Measurements from ENCODE around the gene LRRC37B. TPM values are rescaled to one million over a fixed set of nuclear protein-coding genes. Genes with fewer than 3 reads are reported as not detected.
"Not testable (repeated sequence)": the region's sequence is repeated elsewhere in the genome, so short reads cannot be mapped to it uniquely, and the experiment has no call there.

LRRC37B gene
- total and polyA plus RNA-seq, 12 donors, result 3.1 to 11.9 (median 3.8) TPM

- no peak for ATAC-seq
- Histone ChIP-seq H3K4me3 (no peak overlapping the region), H3K36me3 (peaks cover 0 to 60% (median 0%) of the 10 kb centered on the region in 9 donors)
Measured at GRCh38 chr17:32021615-32021955, 14.4 kb downstream of the LRRC37B start.

DNA sequence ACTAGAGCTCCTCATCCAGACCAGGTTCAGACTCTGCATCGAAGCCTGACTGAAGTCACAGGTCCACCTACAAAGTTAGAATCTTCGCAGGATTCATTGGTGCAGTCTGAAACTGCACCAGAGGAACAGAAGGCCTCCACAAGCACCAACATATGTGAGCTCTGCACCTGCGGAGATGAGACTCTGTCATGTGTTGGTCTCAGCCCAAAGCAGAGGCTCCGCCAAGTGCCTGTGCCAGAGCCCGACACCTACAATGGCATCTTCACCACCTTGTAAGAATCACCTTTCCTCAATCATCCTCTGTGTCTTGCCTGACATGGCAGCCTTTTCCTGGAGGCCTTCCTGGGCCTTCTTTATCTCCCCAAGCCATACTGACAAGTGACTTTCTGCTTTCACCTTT is 15.4 kb downstream of the LRRC37B start:
- H3K4me3 ChIP-seq; DNase-seq; H3K27ac ChIP-seq; H3K4me1 ChIP-seq; H3K9me3 ChIP-seq; intact Hi-C loops (cut with DNase I); H3K27me3 ChIP-seq; ATAC-seq: not testable (repeated sequence)
- WGBS, 2 donors, result 94 to 100% methylated on average over 4 to 5 of the region's 5 CpGs
- peaks cover 0 to 56% (median 0%) of the 10 kb centered on the region in 9 donors for H3K36me3 ChIP-seq

More at GRCh38 chr17:32021615-32021955, 14.4 kb downstream of the LRRC37B start:
- Histone ChIP-seq H3K9me3 (no peaks in the 10 kb centered on the region), H3K4me1 (peaks cover 0 to 9% (median 0%) of the 10 kb centered on the region in 9 donors), H3K27ac (no peak overlapping the region), H3K27me3 (no peaks in the 10 kb centered on the region)
- TF ChIP-seq CTCF (IDR thresholded peaks at IDR 0.05), result no peak
- WGBS, 2 donors, result 84 to 90% methylated on average over 7 of the region's 7 CpGs
- DNase-seq, result no peak
- intact Hi-C loops (cut with DNase I), result no loop called here

DNA sequence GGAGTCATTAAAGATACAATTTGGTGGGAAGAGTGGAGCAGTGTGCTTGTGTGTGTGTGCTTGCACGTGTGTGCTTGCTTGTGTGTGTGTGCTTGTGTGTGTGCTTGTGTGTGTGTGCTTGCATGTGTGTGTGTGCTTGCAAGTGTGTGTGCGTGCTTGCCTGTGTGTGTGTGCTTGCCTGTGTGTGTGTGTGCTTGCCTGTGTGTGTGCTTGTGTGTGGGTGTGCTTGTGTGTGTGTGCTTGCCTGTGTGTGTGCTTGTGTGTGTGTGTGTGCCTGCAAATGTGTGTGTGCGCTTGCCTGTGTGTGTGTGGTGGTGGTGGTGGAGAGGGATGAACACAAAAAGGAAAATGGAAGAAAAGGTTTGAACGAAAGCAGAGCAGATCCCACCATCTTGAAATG is 20.1 kb downstream of the LRRC37B start:
- H3K4me1 ChIP-seq; H3K4me3 ChIP-seq; H3K9me3 ChIP-seq; H3K27me3 ChIP-seq; DNase-seq; H3K27ac ChIP-seq; intact Hi-C loops (cut with DNase I); ATAC-seq: not testable (repeated sequence)
- 95 to 97% methylated on average over 4 of the region's 4 CpGs for WGBS, 2 donors
- peaks cover 0 to 30% (median 0%) of the 10 kb centered on the region in 9 donors for H3K36me3 ChIP-seq

DNA sequence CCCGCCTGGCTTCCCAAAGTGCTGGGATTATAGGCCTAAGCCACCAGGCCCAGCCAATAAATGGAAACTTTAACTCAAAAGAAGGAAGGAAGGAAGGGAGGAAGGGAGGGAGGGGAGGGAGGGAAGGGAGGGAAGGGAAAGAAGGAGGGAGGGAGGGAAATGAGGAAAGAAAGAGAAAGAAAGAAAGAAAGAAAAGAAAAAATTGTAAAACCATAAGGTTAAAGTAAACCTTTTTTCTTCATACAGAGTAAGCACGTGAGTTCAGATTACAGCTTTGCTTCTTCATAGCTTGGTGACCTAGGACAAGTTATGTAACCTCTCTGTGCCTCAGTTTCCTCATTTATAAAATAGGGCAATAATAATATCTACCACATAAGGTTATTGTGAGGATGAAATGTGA is 26.0 kb downstream of the LRRC37B start:
- 97 to 100% methylated on average over 2 of the region's 2 CpGs for WGBS, 2 donors
- Histone ChIP-seq H3K9me3 (no peaks in the 10 kb centered on the region), H3K27me3 (no peaks in the 10 kb centered on the region), H3K4me1 (no peaks in the 10 kb centered on the region), H3K4me3 (no peak overlapping the region), H3K27ac (no peak overlapping the region), H3K36me3 (peaks cover 0 to 56% (median 17%) of the 10 kb centered on the region in 9 donors)
- ATAC-seq (no peak), DNase-seq (no peak)
- intact Hi-C loops (cut with DNase I), result no loop called here
- no peak for TF ChIP-seq CTCF (IDR thresholded peaks at IDR 0.05)

DNA sequence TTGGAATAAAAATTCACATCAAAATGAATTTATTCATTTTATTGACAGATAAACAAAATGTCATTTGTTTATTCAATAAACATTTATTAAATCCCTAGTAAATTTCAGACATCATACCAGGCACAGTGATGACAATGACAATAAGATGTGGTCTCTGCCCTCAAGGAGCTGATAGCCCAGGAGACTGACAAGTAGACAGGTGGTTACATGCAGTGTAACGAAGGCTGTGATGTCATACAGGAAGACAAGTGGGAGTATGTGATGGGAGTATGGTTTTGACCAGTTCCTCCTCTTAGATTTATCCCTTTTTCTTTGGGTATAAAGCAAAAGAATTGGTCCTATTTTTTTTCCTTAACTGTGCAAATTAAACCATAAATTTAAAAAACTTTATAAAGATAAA is 26.6 kb downstream of the LRRC37B start:
- WGBS, 2 donors, result 80 to 83% methylated on average over 1 of the region's 1 CpG
- intact Hi-C loops (cut with DNase I); DNase-seq; H3K4me1 ChIP-seq; H3K9me3 ChIP-seq; H3K27me3 ChIP-seq; ATAC-seq; H3K27ac ChIP-seq; H3K4me3 ChIP-seq: not testable (repeated sequence)
- peaks cover 0 to 61% (median 22%) of the 10 kb centered on the region in 9 donors for H3K36me3 ChIP-seq

- H3K4me1 ChIP-seq; H3K27ac ChIP-seq; DNase-seq; H3K27me3 ChIP-seq; ATAC-seq; H3K4me3 ChIP-seq; H3K9me3 ChIP-seq; intact Hi-C loops (cut with DNase I): not testable (repeated sequence)
- peaks cover 0 to 59% (median 29%) of the 10 kb centered on the region in 9 donors for H3K36me3 ChIP-seq
- 93 to 95% methylated on average over 17 of the region's 17 CpGs for WGBS, 2 donors
Measured at GRCh38 chr17:32040246-32040645, 33.1 kb downstream of the LRRC37B start.

DNA sequence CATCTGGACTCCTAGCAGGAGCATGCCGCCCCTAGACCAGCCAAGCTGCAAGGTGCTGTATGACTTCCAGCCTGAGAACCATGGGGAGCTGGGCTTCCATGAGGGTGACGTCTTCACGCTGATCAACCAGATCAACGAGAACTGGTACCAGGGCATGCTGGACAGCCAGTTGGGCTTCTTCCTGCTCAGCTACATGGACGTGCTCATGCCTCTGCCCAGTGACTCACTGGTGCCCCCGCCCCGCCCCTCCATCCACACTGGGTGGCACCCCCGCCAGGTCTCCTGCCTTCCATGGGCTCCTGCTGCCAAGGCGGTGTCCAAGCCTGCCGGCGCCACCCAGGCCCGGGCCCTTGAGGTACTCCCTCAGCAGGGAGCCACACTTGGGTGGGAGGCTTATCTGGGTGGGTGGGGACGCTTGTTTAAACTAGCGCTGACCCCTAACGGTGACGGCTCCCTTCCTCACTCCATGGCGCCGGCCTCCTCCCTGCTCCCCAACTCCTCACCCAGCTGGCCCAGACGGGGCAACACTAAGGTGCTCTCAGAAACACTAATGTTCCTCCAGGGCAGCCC is 34.2 kb downstream of the LRRC37B start:
- H3K27ac ChIP-seq; DNase-seq; H3K4me3 ChIP-seq; H3K9me3 ChIP-seq; intact Hi-C loops (cut with DNase I); H3K27me3 ChIP-seq; H3K4me1 ChIP-seq: not testable (repeated sequence)
- H3K36me3 ChIP-seq, result peaks cover 0 to 51% (median 21%) of the 10 kb centered on the region in 9 donors
- 97 to 98% methylated on average over 18 to 19 of the region's 19 CpGs for WGBS, 2 donors
- peak in 1 of 8 donors; percentile 41 for ATAC-seq

DNA sequence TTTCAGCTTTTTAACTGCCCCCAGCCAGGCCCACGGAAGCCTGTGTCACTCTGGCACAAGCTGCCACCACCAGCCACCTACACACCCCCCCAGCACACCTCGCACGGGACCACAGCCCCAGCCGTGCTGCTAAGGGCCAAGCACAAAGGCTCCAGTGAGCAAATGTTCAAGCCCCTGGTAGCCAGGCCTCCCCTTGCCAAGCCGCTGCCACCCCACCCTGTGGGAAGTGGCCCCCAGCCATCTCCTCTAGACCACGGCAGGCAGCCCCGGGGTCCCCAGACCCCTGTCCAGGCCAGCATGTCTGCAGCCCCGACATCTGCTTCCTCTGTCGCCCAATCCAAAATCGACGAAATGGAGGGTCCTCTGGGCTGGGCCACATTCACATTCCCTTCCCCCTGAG is 35.1 kb downstream of the LRRC37B start:
- H3K9me3 ChIP-seq; H3K4me1 ChIP-seq; H3K27ac ChIP-seq; H3K4me3 ChIP-seq; ATAC-seq; H3K27me3 ChIP-seq; DNase-seq; intact Hi-C loops (cut with DNase I): not testable (repeated sequence)
- H3K36me3 ChIP-seq, result peaks cover 0 to 42% (median 13%) of the 10 kb centered on the region in 9 donors
- 95 to 96% methylated on average over 8 to 9 of the region's 11 CpGs for WGBS, 2 donors

- ATAC-seq; DNase-seq; H3K4me1 ChIP-seq; H3K9me3 ChIP-seq; H3K27me3 ChIP-seq; H3K4me3 ChIP-seq; H3K27ac ChIP-seq; intact Hi-C loops (cut with DNase I): not testable (repeated sequence)
- peaks cover 0 to 36% (median 7%) of the 10 kb centered on the region in 9 donors for H3K36me3 ChIP-seq
- WGBS, 2 donors, result 84 to 87% methylated on average over 3 of the region's 3 CpGs
Measured at GRCh38 chr17:32045611-32046010, 38.4 kb downstream of the LRRC37B start.

GRCh38 chr17:32047663-32048062 is 40.5 kb downstream of the LRRC37B start:
- intact Hi-C loops (cut with DNase I); DNase-seq; H3K4me3 ChIP-seq; H3K4me1 ChIP-seq; ATAC-seq; H3K27me3 ChIP-seq; H3K27ac ChIP-seq; H3K9me3 ChIP-seq: not testable (repeated sequence)
- 97 to 98% methylated on average over 6 of the region's 6 CpGs for WGBS, 2 donors
- H3K36me3 ChIP-seq, result peaks cover 0 to 30% (median 0%) of the 10 kb centered on the region in 9 donors
